ENCODE results near the gene ACSL6.

ACSL6 gene, protein sequence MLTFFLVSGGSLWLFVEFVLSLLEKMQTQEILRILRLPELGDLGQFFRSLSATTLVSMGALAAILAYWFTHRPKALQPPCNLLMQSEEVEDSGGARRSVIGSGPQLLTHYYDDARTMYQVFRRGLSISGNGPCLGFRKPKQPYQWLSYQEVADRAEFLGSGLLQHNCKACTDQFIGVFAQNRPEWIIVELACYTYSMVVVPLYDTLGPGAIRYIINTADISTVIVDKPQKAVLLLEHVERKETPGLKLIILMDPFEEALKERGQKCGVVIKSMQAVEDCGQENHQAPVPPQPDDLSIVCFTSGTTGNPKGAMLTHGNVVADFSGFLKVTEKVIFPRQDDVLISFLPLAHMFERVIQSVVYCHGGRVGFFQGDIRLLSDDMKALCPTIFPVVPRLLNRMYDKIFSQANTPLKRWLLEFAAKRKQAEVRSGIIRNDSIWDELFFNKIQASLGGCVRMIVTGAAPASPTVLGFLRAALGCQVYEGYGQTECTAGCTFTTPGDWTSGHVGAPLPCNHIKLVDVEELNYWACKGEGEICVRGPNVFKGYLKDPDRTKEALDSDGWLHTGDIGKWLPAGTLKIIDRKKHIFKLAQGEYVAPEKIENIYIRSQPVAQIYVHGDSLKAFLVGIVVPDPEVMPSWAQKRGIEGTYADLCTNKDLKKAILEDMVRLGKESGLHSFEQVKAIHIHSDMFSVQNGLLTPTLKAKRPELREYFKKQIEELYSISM

DNA sequence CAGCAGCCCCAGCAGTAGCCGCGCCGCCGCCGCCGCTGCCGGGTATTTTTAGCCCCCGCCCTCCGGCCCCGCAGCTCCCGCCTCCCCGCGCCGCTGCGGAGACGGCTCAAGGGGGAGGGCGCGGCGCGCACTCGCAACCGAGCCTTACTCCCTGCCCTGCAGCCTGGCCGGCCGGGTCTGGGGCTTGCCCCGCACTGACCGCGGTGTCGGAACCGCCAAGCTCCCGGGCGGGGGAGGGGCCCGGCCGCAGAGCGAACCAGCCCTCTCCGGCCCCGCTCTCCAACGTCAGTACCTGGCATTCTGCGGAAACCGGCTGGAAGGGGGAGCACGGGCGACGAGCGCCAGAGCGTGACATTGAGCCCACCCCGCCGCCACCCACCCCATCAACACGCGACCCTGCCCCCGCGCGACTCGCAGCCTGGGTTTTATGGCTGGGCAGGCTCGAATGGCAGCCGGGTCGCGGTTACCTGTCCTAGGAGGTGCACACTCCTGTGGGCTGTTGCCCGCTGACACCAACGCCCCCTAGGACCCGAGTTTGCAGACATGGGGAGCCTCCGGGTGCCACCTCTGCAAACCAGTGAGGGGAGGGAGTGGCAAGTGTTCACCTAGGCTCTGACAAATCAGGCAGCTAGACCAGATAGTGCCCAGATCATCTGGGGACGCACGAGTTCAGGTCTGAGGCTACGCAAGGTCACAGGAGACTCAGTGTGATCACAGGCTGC lies at the start of gene ACSL6:
Gene ACSL6, minus strand, starts transcription at position 37 of the 722 bp plus-strand sequence. CDS start 105 bp downstream, outside the sequence.
- DNase-seq = no peak

GRCh38 chr5:132060501-132061161 lies 49.2 kb upstream of the ACSL6 start, which contains the start of gene IL3:
Gene IL3, plus strand, starts transcription at chr5:132060655. Its CDS starts 52 bp downstream, at chr5:132060707.
- no peak for DNase-seq

- no peak for DNase-seq
Observed at GRCh38 chr5:132059696-132060500, 48.4 kb upstream of the ACSL6 start.

DNA sequence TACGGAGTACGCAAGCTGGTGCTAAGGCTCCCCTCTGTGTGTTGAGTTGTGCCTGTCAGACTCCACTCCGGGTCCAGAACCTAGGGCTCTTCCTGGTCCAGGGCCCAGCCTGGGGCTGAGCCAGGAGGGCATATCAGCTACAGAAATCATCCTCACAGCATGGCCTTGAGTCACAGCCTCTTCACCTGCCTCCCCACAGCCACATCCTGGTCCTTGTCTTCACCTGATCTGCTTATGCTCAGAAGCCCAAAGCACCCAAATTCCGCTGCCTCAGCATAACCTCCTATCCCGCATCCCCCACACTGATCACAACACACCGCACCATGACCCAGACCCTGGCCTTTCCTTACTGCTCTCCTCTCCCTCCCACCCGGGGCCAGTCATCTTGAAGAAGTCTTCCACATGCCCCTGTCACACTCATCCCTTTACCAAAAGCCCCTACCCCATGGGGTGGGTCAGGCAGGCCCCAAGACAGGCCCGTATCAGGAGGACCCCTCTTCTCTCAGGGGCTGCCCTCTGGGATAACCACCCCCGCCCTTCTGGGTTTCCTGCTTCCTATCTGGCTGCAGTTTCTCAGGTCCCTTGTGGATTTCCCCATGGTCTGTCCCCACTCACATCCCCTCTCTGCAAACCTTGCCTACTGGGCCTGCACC lies 47.7 kb upstream of the ACSL6 start:
- no peak for DNase-seq

DNA sequence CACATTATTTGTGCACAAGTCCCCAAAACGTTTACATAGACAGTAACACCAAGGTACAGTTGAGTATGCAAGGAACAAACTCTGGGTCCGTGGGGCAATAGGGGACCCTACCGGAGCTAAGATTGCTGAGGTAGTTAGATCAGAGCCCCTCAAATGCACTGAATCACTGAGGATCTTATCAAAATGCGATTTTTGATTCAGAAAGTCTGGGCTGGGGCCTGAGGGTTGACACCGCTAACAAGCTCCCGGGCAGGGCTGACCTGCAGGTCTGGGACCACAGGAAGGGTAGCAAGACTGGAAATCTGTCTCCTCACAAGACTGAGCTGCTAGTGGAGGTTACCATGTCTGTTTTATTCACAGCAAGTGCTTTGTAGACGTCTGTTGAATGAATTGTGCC lies 47.2 kb upstream of the ACSL6 start:
- no peak for DNase-seq

GRCh38 chr5:132057498-132058255 lies 46.2 kb upstream of the ACSL6 start:
- no peak for DNase-seq

GRCh38 chr5:132056610-132057497 lies 45.4 kb upstream of the ACSL6 start:
- DNase-seq = no peak

DNA sequence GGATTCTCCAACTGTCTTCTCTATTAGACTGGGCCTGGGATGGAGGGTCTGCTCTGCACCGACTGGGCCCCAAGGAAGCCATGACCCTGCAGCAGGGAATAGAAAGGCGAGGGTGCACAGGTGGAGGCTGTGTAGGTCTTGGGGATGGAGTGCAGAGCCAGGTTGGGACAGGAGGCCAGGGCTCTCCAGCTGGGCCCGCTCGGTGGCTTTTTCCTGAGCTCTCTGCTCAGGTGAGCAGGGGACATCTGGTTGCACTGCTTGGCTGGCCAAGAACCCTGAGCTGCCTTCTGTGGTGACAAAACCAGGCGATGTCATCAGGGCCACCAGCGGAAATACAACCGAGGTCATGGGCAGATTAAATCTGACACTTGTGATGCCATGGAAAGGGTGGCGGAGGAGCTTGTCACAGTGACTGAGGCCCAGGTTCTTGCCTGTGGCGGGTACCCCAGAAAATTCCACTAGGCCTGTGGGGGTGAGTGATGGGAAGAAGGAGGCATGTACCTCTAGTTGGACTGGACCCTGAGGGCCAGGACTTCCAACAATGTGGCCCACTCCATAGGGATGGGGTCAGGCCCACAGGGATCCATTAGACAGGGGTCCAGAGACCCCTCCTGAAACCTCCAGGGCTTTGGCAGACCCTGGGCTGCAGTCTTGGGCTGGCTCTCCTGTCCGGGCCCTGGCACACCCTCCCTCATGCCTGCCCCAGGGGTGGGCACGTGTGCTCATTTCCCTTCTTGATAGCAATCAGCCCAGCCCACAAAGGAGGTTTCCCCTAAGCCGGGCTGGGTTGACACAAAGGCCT lies 44.6 kb upstream of the ACSL6 start:
- DNase-seq = no peak

DNA sequence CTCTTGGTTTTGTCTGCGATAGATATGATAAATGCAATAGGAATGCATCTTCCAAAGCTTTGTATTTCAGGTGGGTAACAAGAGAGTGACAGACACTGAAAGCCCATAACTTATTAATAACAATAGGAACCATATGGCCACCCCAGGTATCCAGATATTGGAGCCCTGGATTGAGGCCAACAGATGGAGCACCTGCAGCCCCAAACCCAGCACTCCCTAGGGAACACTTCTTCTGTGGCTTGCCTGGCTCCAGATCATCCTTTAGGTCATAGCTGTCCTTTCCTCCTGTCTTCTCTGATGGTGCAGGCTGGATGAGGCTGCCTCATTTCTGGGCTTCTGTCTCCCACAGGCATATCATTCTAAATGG lies 44.0 kb upstream of the ACSL6 start:
- no peak for DNase-seq

DNA sequence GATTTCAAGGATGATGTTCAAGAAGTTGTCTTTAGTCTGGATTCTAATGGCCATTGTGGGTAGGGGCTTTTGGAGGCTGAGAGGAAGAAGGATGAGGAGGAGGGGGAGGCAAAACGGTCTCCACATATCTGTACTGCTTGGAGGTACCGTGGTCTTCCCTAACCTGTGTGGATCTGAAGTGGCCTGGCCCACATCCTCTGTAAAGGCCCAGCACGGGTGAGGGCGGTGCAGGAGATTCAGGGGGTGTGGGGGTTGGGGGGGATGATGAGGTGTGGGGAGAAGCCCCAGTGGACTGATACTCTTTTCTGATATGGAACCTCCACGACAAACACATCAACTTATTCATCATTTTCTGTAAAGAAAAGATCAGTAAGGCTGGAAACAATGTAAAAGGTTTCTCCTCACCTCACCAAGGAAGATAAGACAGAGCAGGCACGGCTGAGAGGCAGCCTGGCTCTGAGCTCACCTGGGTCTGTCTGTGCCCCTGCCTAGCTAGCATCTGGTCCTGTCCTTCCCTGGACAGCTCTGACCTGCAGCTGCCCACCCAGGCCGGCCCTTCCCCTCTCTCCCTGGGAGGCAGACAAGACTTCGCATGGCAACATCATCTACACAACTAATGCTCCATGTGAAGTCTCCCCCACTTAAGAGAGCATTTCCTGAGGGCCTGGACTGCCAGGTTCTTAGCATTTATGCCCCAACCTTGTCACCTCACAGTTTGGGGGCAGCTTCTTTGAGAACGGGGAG lies 43.4 kb upstream of the ACSL6 start:
- no peak for DNase-seq

DNA sequence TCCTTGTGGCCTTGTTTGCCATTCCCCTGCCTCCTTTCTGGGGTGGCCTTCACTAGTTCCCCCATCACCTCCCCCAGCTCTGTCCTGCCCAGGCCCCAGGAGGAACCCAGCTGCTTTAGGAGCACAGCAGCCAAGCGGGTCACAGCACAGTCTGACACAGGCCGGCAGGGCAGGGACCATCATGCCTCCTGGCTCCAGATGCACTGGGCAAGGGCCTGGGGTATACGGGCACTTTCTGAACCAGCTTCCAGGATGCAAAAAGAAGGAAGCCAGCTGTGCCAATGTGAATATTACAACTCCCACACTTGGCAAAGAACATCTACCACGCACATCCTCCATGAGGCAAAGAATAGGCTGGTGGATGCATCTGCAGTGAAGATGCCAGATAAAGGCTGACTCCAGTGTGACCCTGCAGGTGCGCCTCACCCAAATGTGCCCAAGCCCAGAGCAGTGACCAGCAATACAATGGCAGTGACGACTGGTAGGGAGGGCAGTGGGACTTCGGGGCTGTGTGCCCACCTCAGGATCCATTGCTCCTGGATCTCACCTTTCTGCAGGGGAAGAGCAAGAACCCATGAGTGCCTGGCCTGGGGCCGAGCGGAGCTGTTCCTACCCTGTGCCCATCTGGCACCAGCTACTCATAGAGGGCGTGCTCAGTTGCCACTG lies 42.7 kb upstream of the ACSL6 start:
- no peak for DNase-seq

DNA sequence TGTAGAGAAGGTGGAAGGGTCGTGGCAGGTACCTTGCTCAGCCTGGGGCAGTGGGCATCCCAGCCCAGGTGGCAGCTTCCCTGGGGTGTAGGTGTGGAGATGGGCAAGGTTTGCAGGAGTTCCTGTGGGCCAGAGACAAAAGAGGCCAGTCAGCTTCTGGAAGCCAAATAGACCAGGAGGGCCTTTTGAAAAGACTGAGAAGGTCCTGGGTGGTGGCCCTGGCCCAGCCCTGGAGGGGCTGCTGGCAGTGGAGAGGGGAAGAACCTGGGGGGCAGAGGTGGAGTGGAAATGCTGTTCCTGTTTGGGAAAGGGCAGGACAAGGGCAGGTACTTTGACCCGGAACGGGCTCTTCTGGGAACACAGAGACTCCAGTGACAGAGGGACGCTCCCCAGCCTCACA lies 42.0 kb upstream of the ACSL6 start:
- no peak for DNase-seq

GRCh38 chr5:132052520-132052919 lies 41.1 kb upstream of the ACSL6 start:
- DNase-seq = no peak

DNA sequence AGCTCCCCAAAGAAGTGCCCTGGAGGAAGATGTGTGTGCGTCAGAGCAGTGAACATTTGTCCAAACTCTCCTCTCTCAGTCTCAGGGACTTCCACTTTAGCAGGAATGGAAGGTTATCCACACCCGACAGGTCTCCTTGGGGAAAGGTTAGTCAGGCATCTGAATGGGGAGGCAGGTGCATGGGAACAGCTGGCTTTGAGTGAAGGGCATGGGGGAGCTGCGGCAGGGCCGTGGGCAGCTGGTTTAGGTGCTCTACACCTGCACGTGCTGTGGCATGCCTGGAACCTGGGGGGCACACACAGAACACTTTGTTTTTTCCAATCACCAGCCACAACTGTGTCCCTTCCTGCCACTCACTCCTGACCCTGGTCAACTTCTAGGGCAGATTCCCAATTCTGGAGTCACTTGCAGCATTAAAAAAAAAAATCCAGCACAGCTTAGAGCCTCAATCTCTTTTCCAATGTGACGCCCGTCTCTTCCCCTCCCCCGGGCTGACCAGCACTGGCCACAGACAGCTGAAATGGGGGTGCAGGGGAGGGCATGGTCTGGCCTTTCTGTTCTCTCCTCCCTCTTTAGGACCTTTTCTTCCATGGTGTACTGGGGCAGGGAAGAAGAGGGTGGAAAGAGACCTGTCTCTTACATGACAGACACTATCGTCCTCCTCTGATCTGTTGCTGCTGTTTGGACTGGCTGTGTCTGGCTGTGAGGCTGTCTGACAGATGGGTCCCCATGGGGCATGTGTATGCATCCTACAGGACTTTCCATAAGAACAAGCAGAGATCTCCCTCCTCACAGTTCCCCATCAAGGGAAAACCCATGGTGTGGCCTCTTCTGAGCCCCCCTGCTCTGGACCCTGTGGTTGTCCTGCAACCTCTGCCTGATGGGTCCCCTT lies 39.4 kb upstream of the ACSL6 start:
- DNase-seq = no peak

DNA sequence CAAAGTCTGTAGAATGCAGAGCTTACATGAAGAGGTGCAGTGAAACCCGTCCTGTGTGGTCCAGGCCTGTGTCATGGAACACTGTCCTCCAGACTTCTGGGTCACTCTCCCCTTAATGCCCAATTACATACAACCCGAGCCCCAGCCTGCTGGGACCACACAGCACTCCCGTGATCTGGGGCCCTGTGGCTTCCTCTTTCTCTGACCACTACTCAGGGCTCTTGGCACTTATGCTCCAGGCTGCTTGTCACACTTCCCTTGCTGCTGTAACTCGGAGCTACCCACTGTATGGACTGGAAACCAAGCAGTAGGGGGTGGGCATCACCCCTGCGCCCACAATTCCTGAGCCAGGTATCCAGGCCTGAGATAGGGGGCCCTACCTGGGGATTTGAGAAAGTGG lies 38.7 kb upstream of the ACSL6 start:
- DNase-seq = no peak

DNA sequence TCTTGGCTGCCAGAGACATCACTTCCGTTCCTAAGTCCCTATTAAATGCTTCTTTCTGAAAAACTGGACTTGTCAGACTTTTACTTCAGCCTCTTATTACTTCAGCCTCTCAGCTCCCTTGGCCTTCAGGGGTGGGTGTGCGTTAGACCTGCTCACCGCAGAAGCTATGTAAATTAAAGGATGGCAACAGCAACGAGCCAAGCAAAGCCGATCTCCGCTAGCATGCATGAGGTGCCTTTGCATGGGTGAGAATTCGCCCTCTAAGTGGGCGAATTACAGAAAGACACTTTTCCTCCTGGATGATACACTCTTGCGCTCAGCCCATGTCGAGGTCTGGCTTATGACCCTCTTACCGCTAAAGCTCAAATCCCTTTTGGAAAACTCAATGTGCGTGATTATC lies 38.1 kb upstream of the ACSL6 start:
- DNase-seq = no peak

DNA sequence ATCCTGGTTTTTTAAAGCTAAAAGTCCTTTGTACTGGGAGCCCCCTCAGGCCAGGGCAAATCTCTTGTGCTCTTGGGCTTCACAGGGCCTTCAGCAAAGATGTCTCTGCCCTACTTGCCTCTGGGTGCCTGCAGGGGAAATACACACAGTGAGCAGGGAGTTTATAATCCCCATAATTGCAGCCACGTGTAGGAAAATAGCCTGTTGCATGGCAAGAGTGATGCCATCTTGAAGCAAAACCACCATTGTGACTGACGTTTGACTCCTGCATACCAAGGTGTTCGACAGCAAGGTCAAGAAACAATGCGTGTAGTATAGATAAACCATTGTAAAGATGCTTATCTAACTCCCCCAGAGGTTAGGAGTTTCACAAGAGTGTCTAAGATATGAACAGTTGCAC lies 37.6 kb upstream of the ACSL6 start:
- no peak for DNase-seq
